K562 (cell line): ENCODE measurements around the gene ZNF800. TPM values are rescaled to one million over a fixed set of nuclear protein-coding genes. Genes with fewer than 3 reads are reported as not detected.

ENCODE experiments used
- ARID1B ChIP-seq: fragments of 450-650 bp; IDR thresholded peaks from 2 replicates; pipeline ENCODE4 v1.6.1; 2016; ENCODE audit warnings: antibody characterized with exemption, mild to moderate bottlenecking, inconsistent platforms
- DIDO1 ChIP-seq: fragments of 450-650 bp; IDR thresholded peaks from 2 replicates; pipeline ENCODE4 v1.6.1; 2016; ENCODE audit warnings: low read depth, missing biosample characterization, missing genetic modification characterization
- EP300 ChIP-seq: IDR thresholded peaks from 2 replicates; pipeline ENCODE4 v1.6.1; 2012; ENCODE audit warnings: low read length, improper control_type of control experiment
- GATAD2A ChIP-seq: fragments of 450-650 bp; IDR thresholded peaks from 2 replicates; pipeline ENCODE4 v1.6.1; 2017
- HMG20B ChIP-seq: fragments of 250-450 bp; sonication (Bioruptor Pico); IDR thresholded peaks from 2 replicates; pipeline ENCODE4 v1.5.0; 2021; ENCODE audit warnings: mild to moderate bottlenecking
- JUND ChIP-seq, 2 experiments: IDR thresholded peaks; 2 replicates in 1 of 2; 3 replicates in 1 of 2; pipeline ENCODE4 v1.6.1; 2011; ENCODE audit warnings: borderline replicate concordance in 2 of 2, low read depth in 2 of 2, low read length in 2 of 2, improper control_type of control experiment in 1 of 2, missing biosample characterization in 1 of 2, missing genetic modification characterization in 1 of 2, missing genetic modification reagents in 1 of 2
- NR2C1 ChIP-seq, 2 experiments: fragments of 450-650 bp; IDR thresholded peaks; 2 replicates each; pipeline ENCODE4 v1.6.1; 2017; ENCODE audit warnings: mild to moderate bottlenecking in 2 of 2, antibody characterized with exemption in 1 of 2, inconsistent platforms in 1 of 2, missing compliant biosample characterization in 1 of 2, missing genetic modification characterization in 1 of 2
- SRSF9 ChIP-seq: fragments of 200-400 bp; formaldehyde crosslinking; IDR thresholded peaks from 2 replicates; pipeline ENCODE4 v1.6.1; 2017; ENCODE audit warnings: low read depth, low read length, borderline replicate concordance
- ZFP30 ChIP-seq: fragments of 250-450 bp; sonication (Bioruptor Pico); IDR thresholded peaks from 2 replicates; pipeline ENCODE4 v1.8.0; 2022; ENCODE audit warnings: moderate library complexity, mild to moderate bottlenecking, inconsistent platforms, borderline replicate concordance
- polyA plus RNA-seq, 8 experiments: library from polyadenylated mRNA; depleted of rRNA in 4 of 8; stranded (reverse) in 5 of 8; unstranded in 3 of 8; fragments of >200 nt; fragmentation: Nextera tagmentation in 2 of 8; fragmentation: Illumina TruSeq in 1 of 8; extraction: Ambion mirVana in 2 of 8; extraction: Trizol in 1 of 8; gene quantifications; 2 replicates each; pipeline versions ENCODE4 v1.2.1 to v1.2.3, GENCODE V29; 2011 to 2014; ENCODE audit warnings: inconsistent platforms in 1 of 8, missing spikeins in 1 of 8
- total RNA-seq, 7 experiments: library from RNA; depleted of rRNA in 6 of 7; stranded (reverse); fragments of >200 nt in 6 of 7; fragmentation: Illumina TruSeq in 2 of 7; extraction: Trizol in 2 of 7; gene quantifications; 2 replicates each; pipeline versions ENCODE4 v1.2.1 to v1.2.3, GENCODE V29; 2011 to 2021; ENCODE audit warnings: low replicate concordance in 1 of 7
- TF ChIP-seq, protein P1 (sequence below): fragments of 450-650 bp; IDR thresholded peaks from 2 replicates; pipeline ENCODE4 v1.6.1; 2016; ENCODE audit warnings: borderline replicate concordance
- TF ChIP-seq, protein P2 (sequence below): IDR thresholded peaks from 2 replicates; pipeline ENCODE4 v1.6.1; 2014; ENCODE audit warnings: antibody characterized with exemption
- TF ChIP-seq, protein P3 (sequence below), 2 experiments: fragments of 150-350 bp in 1 of 2; IDR thresholded peaks; 2 replicates each; pipeline ENCODE4 v1.6.1; 2012 to 2016; ENCODE audit warnings: low read depth in 2 of 2, low read length in 2 of 2, mild to moderate bottlenecking in 1 of 2, moderate library complexity in 1 of 2
- TF ChIP-seq, protein P4 (sequence below): sonication (generic); formaldehyde crosslinking; IDR thresholded peaks from 2 replicates; pipeline ENCODE4 v1.8.0; 2022; ENCODE audit warnings: mild to moderate bottlenecking, missing genetic modification reagents

ZNF800 gene
- total and polyA plus RNA-seq, 9 of the 15 experiments (the other 6 are each of a cell fraction or from before 2014, with no cell fraction given), result 7.5 to 58.3 (median 33.4) TPM

DNA sequence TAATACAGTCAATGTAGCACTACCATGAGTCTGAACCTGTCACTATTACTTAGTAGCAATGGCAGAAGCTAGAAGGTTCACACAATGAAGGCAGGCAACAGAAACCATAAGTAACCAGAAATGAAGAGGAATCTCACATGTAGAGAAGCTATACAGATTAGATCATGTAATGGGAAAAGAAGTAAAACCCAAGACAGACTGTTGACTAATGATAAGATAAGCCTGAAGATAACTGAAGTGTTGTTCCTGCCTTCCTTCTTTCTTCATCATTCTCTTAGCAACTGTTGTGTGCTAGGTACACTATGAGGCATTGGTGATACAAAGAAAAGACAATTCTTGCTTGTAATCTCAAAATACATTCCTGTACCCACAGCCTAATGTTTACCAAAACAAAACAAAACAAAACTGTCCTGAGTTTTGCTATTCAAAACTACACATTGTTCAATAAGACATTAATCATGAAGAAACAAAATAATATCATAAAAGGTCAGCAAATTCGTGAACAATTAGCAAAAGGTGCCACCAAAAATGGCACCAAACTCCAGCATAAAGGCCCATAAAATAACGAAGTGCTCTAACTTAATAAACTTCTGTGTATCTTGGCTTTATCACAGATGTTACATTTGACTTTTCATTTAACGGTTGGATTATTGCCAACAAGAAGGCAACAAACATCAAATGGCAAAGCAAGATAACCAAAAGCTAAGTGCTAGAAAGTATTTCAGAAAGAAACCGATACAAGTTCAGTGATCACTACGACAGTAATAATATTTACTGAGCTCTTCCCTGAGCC, 27.1 kb downstream of the ZNF800 start (continued):
- TF ChIP-seq, protein P1, sequence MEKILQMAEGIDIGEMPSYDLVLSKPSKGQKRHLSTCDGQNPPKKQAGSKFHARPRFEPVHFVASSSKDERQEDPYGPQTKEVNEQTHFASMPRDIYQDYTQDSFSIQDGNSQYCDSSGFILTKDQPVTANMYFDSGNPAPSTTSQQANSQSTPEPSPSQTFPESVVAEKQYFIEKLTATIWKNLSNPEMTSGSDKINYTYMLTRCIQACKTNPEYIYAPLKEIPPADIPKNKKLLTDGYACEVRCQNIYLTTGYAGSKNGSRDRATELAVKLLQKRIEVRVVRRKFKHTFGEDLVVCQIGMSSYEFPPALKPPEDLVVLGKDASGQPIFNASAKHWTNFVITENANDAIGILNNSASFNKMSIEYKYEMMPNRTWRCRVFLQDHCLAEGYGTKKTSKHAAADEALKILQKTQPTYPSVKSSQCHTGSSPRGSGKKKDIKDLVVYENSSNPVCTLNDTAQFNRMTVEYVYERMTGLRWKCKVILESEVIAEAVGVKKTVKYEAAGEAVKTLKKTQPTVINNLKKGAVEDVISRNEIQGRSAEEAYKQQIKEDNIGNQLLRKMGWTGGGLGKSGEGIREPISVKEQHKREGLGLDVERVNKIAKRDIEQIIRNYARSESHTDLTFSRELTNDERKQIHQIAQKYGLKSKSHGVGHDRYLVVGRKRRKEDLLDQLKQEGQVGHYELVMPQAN, result no peak
- TF ChIP-seq HMG20B (CRISPR knock-in tag) (no peak), SRSF9 (no peak), DIDO1 (tag) (0 out of 2 replicates have a peak, but pooled peaks have one; percentile 48), EP300 (peak; percentile 87), JUND (IDR thresholded peaks at IDR 0.05; ENCODE audit: borderline replicate concordance, low read depth, low read length) (peak; percentile 44; the same call in 1 of the 2 replicates), JUND (tag; IDR thresholded peaks at IDR 0.05; ENCODE audit: borderline replicate concordance, low read depth, low read length) (peak; percentile 48; the same call in 2 of the 3 replicates), GATAD2A (0 out of 2 replicates have a peak, but pooled peaks have one; percentile 62), ARID1B (peak; percentile 92), NR2C1 (IDR thresholded peaks at IDR 0.05) (0 out of 2 replicates have a peak, but pooled peaks have one; percentile 15), NR2C1 (tag; IDR thresholded peaks at IDR 0.05) (no peak), ZFP30 (CRISPR knock-in tag) (no peak)
- TF ChIP-seq, protein P2, sequence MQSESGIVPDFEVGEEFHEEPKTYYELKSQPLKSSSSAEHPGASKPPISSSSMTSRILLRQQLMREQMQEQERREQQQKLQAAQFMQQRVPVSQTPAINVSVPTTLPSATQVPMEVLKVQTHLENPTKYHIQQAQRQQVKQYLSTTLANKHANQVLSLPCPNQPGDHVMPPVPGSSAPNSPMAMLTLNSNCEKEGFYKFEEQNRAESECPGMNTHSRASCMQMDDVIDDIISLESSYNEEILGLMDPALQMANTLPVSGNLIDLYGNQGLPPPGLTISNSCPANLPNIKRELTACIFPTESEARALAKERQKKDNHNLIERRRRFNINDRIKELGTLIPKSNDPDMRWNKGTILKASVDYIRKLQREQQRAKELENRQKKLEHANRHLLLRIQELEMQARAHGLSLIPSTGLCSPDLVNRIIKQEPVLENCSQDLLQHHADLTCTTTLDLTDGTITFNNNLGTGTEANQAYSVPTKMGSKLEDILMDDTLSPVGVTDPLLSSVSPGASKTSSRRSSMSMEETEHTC, result peak; percentile 46; the same call in 1 of the 2 replicates
- TF ChIP-seq, protein P3, sequence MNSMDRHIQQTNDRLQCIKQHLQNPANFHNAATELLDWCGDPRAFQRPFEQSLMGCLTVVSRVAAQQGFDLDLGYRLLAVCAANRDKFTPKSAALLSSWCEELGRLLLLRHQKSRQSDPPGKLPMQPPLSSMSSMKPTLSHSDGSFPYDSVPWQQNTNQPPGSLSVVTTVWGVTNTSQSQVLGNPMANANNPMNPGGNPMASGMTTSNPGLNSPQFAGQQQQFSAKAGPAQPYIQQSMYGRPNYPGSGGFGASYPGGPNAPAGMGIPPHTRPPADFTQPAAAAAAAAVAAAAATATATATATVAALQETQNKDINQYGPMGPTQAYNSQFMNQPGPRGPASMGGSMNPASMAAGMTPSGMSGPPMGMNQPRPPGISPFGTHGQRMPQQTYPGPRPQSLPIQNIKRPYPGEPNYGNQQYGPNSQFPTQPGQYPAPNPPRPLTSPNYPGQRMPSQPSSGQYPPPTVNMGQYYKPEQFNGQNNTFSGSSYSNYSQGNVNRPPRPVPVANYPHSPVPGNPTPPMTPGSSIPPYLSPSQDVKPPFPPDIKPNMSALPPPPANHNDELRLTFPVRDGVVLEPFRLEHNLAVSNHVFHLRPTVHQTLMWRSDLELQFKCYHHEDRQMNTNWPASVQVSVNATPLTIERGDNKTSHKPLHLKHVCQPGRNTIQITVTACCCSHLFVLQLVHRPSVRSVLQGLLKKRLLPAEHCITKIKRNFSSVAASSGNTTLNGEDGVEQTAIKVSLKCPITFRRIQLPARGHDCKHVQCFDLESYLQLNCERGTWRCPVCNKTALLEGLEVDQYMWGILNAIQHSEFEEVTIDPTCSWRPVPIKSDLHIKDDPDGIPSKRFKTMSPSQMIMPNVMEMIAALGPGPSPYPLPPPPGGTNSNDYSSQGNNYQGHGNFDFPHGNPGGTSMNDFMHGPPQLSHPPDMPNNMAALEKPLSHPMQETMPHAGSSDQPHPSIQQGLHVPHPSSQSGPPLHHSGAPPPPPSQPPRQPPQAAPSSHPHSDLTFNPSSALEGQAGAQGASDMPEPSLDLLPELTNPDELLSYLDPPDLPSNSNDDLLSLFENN (IDR thresholded peaks at IDR 0.05; ENCODE audit: low read depth in 2 of 2, low read length in 2 of 2), result peak in 1 of 2 experiments; percentile 70; a peak in 1 of 4 replicates
- TF ChIP-seq, protein P4, sequence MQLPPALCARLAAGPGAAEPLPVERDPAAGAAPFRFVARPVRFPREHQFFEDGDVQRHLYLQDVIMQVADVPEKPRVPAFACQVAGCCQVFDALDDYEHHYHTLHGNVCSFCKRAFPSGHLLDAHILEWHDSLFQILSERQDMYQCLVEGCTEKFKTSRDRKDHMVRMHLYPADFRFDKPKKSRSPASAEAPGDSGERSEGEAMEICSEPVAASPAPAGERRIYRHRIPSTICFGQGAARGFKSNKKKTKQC (CRISPR knock-in tag), result no peak
